Stimulated activated CD8-positive, alpha-beta memory T cell treated with anti-CD3 and anti-CD28 coated beads, Interleukin-7, amount 100 ng/mL, for 24 hours (primary cell): Measurements from ENCODE around the gene AVPR2.

ENCODE experiments used
- DNase-seq: peaks from one replicate; pipeline ENCODE4 v3.0.0-alpha.2; 2020; ENCODE audit warnings: low read depth

The AVPR2 gene

DNA sequence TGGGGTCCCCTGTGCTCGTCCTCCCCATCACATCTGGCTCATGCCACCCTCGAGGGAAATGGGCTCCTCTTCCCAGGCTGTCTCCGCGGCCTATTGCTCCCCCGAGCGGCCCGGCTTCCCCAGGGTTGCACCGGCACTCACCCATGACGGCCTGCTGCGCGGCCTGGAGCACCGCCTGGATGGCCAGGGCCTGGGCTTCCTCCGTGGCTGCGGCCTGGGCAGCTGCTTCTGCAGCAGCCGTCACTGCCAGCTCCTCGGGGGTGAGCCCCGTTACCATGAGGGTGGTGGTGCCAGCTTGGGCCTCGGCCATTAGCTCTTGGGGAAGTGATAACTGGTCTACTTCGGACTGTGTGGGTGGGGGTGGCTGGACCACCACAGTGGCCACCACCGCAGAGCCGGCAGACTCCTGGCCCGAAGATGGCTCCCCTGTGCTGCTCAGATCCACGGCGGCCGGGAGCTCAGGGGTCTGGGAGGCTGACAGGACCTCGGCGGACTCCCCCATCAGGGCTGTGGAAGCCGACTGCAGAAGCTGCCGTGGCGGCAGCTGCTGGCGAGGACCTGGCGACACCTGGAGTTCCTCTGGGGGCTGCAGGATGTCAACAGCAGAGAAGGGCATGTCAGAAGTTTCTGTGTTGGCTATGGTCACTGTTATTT lies 48.0 kb downstream of the AVPR2 start:
- no peak for DNase-seq

DNA sequence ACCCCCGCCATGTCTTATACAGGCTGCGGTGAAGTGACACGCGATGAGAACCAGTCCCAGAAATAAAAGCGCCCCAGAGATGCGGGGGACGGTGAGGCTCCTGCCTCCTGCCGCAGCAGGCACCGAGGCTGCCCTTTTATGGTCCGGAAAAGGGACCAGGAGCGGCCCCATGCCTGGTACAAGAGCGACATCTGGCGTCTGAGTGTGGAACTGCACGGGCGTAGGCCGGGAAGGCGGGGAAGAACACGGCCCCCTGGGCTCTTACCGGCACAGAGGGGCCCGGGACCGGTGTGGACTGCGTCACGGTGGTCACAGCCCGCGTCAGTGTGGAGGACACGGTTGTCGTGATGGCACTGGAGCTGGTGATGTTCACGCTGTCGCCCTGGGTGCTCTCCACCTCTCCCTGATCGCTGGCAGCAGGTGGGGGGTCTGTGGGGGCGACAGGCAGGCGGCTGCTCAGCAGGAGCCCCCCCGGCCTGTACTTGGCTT lies 48.9 kb downstream of the AVPR2 start:
- DNase-seq: peak; percentile 44

DNA sequence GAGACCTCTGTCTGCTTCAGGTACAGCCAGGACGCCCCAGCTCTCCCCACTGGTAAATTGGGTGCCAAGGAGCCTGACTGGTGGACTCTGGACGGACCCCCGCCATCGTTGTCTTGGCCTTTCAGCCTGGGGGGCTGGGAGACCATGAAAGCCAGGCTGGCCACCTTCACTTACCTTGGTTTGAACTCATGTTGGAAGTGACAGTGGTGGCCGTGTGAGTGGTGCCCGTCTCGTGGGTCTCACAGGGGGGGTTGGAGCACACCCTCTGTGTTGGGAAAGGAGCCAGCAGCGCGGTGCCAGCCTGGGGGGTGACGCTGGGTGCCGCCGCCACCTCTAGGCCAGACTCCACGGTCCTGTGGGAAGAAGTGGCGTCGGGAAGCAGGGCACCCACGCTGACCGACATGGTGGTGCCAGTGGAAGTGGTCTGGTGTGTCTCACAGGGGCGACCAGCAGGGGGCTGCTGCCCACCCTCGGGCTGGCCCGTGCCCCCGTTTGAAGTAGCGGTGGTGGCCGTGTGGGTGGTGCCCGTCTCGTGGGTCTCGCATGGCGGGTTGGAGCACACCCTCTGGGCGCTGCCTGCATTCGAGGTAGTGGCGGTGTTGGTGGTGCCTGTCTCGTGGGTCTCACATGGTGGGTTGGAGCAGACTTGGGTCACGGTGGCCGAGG lies 49.6 kb downstream of the AVPR2 start:
- no peak for DNase-seq

DNA sequence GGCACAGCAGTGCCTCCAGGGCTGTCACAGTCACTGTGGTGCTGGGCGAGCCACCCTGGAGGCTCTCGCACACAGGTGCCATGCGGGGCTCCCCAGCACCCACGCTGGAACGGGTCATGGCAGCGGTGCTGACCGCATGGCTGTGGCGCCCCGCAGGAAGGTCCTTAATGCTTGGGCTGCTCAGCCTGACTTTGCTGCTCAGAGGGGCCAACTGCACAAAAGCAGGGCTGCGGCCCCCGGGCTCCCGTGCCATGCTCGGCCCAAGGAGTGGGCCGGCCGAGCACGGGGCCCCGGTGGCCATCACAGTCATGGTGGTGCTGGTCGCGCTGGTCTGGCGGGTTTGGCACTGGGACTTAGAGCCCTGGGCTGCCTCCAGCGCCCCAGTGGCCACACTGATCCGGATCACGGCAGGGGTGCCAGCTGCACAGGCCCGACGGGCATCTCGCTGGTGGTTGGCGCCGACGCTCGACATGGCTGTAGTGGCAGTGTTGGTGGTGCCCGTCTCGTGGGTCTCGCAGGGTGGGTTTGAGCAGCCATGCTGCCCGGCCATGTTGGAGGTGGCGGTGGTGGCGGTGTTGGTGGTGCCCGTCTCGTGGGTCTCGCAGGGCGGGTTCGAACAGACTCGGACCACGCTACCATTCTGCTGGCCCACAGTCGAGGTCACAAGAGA lies 50.2 kb downstream of the AVPR2 start:
- DNase-seq: no peak

DNA sequence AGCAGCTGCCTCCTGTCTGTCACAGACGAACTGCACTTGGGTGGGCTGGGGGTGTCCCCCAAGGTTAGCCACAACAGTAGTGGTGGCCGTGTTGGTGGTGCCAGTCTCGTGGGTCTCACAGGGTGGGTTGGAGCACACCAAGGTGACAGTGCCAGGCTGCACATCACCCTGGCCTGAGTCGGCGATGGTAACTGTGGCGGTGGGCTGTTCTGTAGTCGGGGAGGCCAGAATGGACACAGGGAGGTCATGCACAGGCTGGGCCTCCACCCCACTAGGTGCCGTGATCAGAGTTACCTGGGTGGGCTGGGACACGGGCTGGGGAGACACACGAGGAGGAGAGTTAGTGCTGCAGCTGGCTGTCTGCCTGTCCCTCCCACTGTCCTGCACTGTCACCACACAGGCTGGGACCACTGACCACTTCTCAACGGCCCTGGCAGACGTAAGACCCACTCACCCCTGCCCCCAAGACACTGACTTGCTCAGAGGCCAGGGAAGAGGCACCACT lies 50.8 kb downstream of the AVPR2 start:
- DNase-seq: no peak

DNA sequence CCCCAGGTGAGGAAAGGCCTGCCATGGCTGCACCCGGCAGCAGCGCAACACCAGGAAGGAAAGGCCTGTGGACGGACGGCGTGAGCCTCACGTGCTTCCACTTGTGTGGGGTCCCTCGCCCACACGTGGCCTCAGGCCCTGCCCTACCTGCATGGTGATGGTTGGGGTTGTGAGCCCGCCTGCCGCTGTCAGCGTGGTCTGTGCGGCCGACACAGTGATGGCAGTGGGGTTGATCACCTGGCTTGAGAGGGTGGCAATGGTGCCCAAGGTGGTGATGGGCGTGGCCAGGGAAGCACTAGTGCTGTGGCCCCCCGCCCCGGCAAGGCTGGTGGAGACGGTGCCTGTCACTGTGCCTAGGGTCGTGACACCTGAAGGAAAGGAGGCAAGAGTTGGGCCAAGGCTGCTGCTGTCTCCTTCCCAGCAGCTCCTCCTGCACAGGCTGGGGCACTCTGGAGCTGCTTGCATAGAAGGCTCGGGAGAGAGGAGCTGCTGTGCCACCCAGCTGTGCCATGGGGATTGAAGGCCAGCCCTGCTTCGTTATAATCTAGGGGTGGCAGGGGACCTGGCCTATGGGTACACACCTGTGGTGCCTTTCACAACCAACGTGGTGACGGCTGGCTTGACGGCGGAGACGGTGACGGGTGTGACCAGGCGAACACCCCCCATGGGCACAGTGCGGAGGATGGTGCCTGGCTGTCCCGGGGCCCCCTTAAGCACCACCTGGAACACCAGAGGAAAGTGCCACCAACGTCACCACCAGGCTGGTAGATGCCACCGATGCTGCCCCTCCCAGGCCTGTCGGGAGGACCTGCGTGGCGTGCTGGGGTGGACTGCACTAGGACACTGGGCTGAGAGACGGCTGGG lies 51.8 kb downstream of the AVPR2 start:
- no peak for DNase-seq
